Bronchial epithelial cell (primary cell): ENCODE results near the gene MSTO1. TPM values are rescaled to one million over a fixed set of nuclear protein-coding genes. Genes with fewer than 3 reads are reported as not detected.

Experiments
- DNase-seq: peaks from one replicate; pipeline ENCODE4 v3.0.0-alpha.2; 2010; ENCODE audit warnings: low read depth
- FAIRE-seq: peaks from 2 replicates; lab custom pipeline; 2011; peaks lifted over from hg19 to GRCh38; lab: Jason Lieb, UNC
- H3K27me3 ChIP-seq: 2 replicates; pipeline ENCODE4 v1.5.1; 2011; ENCODE audit warnings: low read length; ENCODE audit not compliant: control insufficient read depth, insufficient read depth
- H3K36me3 ChIP-seq: 2 replicates; pipeline ENCODE4 v1.5.1; 2011; ENCODE audit warnings: low read length; ENCODE audit not compliant: control insufficient read depth, insufficient read depth
- H3K4me3 ChIP-seq: 2 replicates; pipeline ENCODE4 v1.5.1; 2011; ENCODE audit warnings: mild to moderate bottlenecking, low read depth, low read length, control low read depth
- CTCF ChIP-seq: IDR thresholded peaks from 2 replicates; pipeline ENCODE4 v1.5.1; 2011; ENCODE audit warnings: mild to moderate bottlenecking, moderate library complexity, low read length, control low read depth, inconsistent platforms; ENCODE audit not compliant: insufficient read depth, severe bottlenecking
- total RNA-seq: library from RNA; depleted of rRNA; stranded (reverse); fragments of >200 nt; gene quantifications from 2 replicates; pipeline ENCODE4 v1.2.1, GENCODE V29; 2014

The MSTO1 gene
- total RNA-seq, 1 donor from 2014 or later: 69.0 TPM

- Histone ChIP-seq H3K27me3 (no peaks in the 10 kb centered on the region), H3K36me3 (peaks cover 2% of the 10 kb centered on the region), H3K4me3 (no peak overlapping the region)
- DNase-seq (no peak), FAIRE-seq (no peak)
- no peak for TF ChIP-seq CTCF
Measured at GRCh38 chr1:155645034-155645598, 35.1 kb downstream of the MSTO1 start.

DNA sequence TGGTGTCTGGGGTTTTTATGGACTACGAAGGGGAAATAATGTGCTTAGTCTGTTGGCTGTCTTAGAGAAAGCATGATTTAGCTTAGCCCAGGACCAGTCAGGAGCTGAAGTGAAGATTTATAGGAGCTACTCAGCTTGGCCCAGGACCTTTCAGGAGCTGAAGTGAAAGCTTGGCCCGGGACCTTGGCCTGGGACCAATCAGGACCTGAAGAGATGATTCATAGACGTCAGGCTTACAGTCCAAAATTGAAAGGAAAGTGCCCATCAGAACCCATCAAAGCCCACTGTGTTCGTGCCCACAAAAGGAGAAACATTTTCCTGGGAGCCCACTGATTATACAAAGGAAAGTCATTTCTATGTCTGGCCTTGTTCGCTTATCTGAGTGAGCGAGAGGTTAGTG lies 35.6 kb downstream of the MSTO1 start:
- Histone ChIP-seq H3K4me3 (no peak overlapping the region), H3K27me3 (no peaks in the 10 kb centered on the region), H3K36me3 (peaks cover 2% of the 10 kb centered on the region)
- no peak for FAIRE-seq
- no peak for TF ChIP-seq CTCF
- DNase-seq: no peak

DNA sequence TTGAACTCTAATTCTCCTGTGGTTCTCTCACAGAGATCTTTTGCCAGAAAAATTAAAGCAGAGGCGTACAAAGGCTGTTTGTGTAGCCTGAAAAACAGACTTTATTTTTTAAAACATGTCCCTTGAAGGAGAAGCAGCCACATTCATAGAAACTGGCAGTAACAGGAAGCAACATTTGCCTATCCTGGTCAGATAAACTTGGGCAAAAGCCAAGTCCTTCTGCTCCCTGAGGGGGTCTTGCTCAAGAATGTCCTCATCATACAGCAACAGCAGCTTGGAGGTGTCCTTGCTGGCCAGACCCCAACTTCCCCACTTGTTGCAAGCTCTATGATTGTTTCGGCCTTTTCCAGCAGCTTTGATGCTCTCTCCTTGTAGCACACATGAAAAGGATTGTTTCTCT lies 36.3 kb downstream of the MSTO1 start:
- FAIRE-seq (no peak), DNase-seq (peak; percentile 20)
- Histone ChIP-seq H3K4me3 (no peak overlapping the region), H3K27me3 (no peaks in the 10 kb centered on the region), H3K36me3 (peaks cover 2% of the 10 kb centered on the region)
- no peak for TF ChIP-seq CTCF

GRCh38 chr1:155648207-155649147 lies 38.5 kb downstream of the MSTO1 start:
- FAIRE-seq (no peak), DNase-seq (peak; percentile 93)
- Histone ChIP-seq H3K4me3 (peak overlapping the region; percentile 8), H3K27me3 (no peaks in the 10 kb centered on the region), H3K36me3 (no peaks in the 10 kb centered on the region)
- TF ChIP-seq CTCF: peak; percentile 52

DNA sequence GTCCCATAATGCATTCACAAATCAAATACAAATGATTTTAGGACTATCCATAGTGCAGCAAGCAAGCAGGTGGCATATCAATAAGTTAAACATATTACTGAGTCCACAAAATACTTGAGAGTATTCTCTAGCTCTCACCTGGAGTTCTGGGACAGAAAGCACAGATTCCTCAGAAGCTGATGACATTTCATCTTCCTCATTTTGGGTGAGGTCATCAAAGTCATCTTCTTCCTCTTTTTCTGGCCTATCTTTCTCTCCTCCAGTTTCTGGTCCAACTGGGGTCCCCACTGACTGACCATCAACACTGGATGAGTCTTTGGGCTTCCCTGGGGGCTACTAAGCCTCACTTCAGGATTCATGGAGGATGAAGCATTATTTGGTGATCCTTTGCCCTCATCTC lies 39.7 kb downstream of the MSTO1 start:
- Histone ChIP-seq H3K27me3 (no peaks in the 10 kb centered on the region), H3K4me3 (no peak overlapping the region), H3K36me3 (no peaks in the 10 kb centered on the region)
- no peak for DNase-seq
- no peak for FAIRE-seq
- TF ChIP-seq CTCF: no peak
